HEK293T (cell line): Measurements from ENCODE around the gene ADGRG4.

Source experiments
- CTCF ChIA-PET: fragments of 350-600 bp; formaldehyde crosslinking; extraction: SDS; loops from one replicate; lab custom pipeline; 2021; ENCODE audit warnings: antibody characterized with exemption, inconsistent platforms; lab: Yijun Ruan, JAX
- POLR2A ChIA-PET: fragments of 350-600 bp; formaldehyde crosslinking; extraction: SDS; loops from one replicate; lab custom pipeline; 2020; ENCODE audit warnings: antibody characterized with exemption, inconsistent platforms; lab: Yijun Ruan, JAX
- DNase-seq: peaks from one replicate; pipeline ENCODE4 v3.0.0; 2012; ENCODE audit warnings: mixed read lengths; ENCODE audit errors: extremely low spot score
- ARNT ChIP-seq: fragments of 450-650 bp; IDR thresholded peaks from 2 replicates; pipeline ENCODE4 v1.6.1; 2017; ENCODE audit warnings: mild to moderate bottlenecking
- BHLHE40 ChIP-seq: fragments of 450-650 bp; IDR thresholded peaks from 2 replicates; pipeline ENCODE4 v1.6.1; 2016; ENCODE audit warnings: mild to moderate bottlenecking, moderate library complexity, borderline replicate concordance
- CTBP1 ChIP-seq: fragments of 450-650 bp; IDR thresholded peaks from 2 replicates; pipeline ENCODE4 v1.6.1; 2016; ENCODE audit warnings: borderline replicate concordance
- ELF4 ChIP-seq: fragments of 450-650 bp; IDR thresholded peaks from 2 replicates; pipeline ENCODE4 v1.6.1; 2017; ENCODE audit warnings: antibody characterized with exemption
- FOXA1 ChIP-seq: fragments of 450-650 bp; IDR thresholded peaks from 2 replicates; pipeline ENCODE4 v1.6.1; 2016; ENCODE audit warnings: mild to moderate bottlenecking
- FOXK2 ChIP-seq: fragments of 450-650 bp; IDR thresholded peaks from 2 replicates; pipeline ENCODE4 v1.6.1; 2016; ENCODE audit warnings: mild to moderate bottlenecking
- FOXM1 ChIP-seq: fragments of 450-650 bp; IDR thresholded peaks from 2 replicates; pipeline ENCODE4 v1.6.1; 2017; ENCODE audit warnings: mild to moderate bottlenecking, borderline replicate concordance
- HDGF ChIP-seq: fragments of 450-650 bp; IDR thresholded peaks from 2 replicates; pipeline ENCODE4 v1.6.1; 2017; ENCODE audit warnings: antibody characterized with exemption, borderline replicate concordance
- L3MBTL2 ChIP-seq: fragments of 450-650 bp; conservative IDR thresholded peaks from 2 replicates; pipeline ENCODE4 v1.6.1; 2016; ENCODE audit warnings: mild to moderate bottlenecking
- LEF1 ChIP-seq: fragments of 450-650 bp; IDR thresholded peaks from 2 replicates; pipeline ENCODE4 v1.6.1; 2017; ENCODE audit warnings: mild to moderate bottlenecking, borderline replicate concordance
- NFRKB ChIP-seq: fragments of 450-650 bp; IDR thresholded peaks from 2 replicates; pipeline ENCODE4 v1.6.1; 2016; ENCODE audit warnings: mild to moderate bottlenecking, moderate library complexity
- PKNOX1 ChIP-seq: fragments of 450-650 bp; IDR thresholded peaks from 2 replicates; pipeline ENCODE4 v1.6.1; 2016
- SP1 ChIP-seq: fragments of 450-650 bp; IDR thresholded peaks from 2 replicates; pipeline ENCODE4 v1.6.1; 2017
- SUZ12 ChIP-seq: fragments of 450-650 bp; IDR thresholded peaks from 2 replicates; pipeline ENCODE4 v1.6.1; 2016; ENCODE audit warnings: mild to moderate bottlenecking
- TARDBP ChIP-seq: fragments of 450-650 bp; IDR thresholded peaks from 2 replicates; pipeline ENCODE4 v1.6.1; 2016
- ZNF384 ChIP-seq: fragments of 450-650 bp; IDR thresholded peaks from 2 replicates; pipeline ENCODE4 v1.6.1; 2016

Gene ADGRG4

GRCh38 chrX:136303041-136303440 lies 2.3 kb downstream of the ADGRG4 start:
- ChIA-PET CTCF (interaction anchor here (0.7 kb wide), 1 partner anchor 463 kb away, joined by 3 read pairs; no protein-coding TSS in a partner anchor), POLR2A (no interaction called here)
- TF ChIP-seq FOXA1 (no peak), ARNT (no peak), BHLHE40 (no peak), HDGF (no peak), SP1 (no peak), SUZ12 (no peak), L3MBTL2 (no peak), ELF4 (no peak), ZNF384 (no peak), NFRKB (no peak), FOXM1 (no peak), LEF1 (no peak)
- no peak for DNase-seq

GRCh38 chrX:136304493-136304892 lies 3.7 kb downstream of the ADGRG4 start:
- DNase-seq: no peak
- TF ChIP-seq L3MBTL2: no peak
- no peak for TF ChIP-seq NFRKB
- TF ChIP-seq ZNF384: no peak
- TF ChIP-seq ARNT: no peak
- TF ChIP-seq CTBP1: no peak
- no peak for TF ChIP-seq TARDBP
- TF ChIP-seq HDGF: no peak
- TF ChIP-seq FOXM1: no peak
- TF ChIP-seq ELF4: no peak
- no peak for TF ChIP-seq FOXA1
- TF ChIP-seq SUZ12: no peak
- TF ChIP-seq BHLHE40: no peak
- POLR2A ChIA-PET: no interaction called here
- CTCF ChIA-PET: no interaction called here

GRCh38 chrX:136306182-136306581 lies 5.4 kb downstream of the ADGRG4 start:
- TF ChIP-seq BHLHE40 (no peak), FOXM1 (no peak), HDGF (no peak), ELF4 (no peak), FOXK2 (no peak), TARDBP (no peak), ARNT (no peak), NFRKB (no peak), LEF1 (no peak)
- ChIA-PET CTCF (no interaction called here), POLR2A (no interaction called here)
- DNase-seq: no peak

- TF ChIP-seq SP1: no peak
- no peak for TF ChIP-seq SUZ12
- no peak for TF ChIP-seq TARDBP
- no peak for TF ChIP-seq CTBP1
- TF ChIP-seq NFRKB: no peak
- no peak for TF ChIP-seq HDGF
- TF ChIP-seq ARNT: no peak
- TF ChIP-seq ELF4: no peak
- TF ChIP-seq PKNOX1: no peak
- no peak for TF ChIP-seq FOXK2
- TF ChIP-seq BHLHE40: no peak
- no peak for TF ChIP-seq L3MBTL2
- no peak for DNase-seq
- POLR2A ChIA-PET: no interaction called here
- CTCF ChIA-PET: no interaction called here
These were observed 6.7 kb downstream of the ADGRG4 start for GRCh38 chrX:136307471-136307870.

GRCh38 chrX:136310411-136310810 lies 9.6 kb downstream of the ADGRG4 start:
- DNase-seq: peak; percentile 42
- POLR2A ChIA-PET: no interaction called here
- CTCF ChIA-PET: no interaction called here
- TF ChIP-seq TARDBP: no peak
- TF ChIP-seq L3MBTL2: no peak
- TF ChIP-seq BHLHE40: no peak
- no peak for TF ChIP-seq FOXK2
- no peak for TF ChIP-seq LEF1
- TF ChIP-seq SP1: no peak
- TF ChIP-seq PKNOX1: no peak
- TF ChIP-seq ARNT: no peak
- TF ChIP-seq FOXA1: no peak
- TF ChIP-seq ELF4: no peak
- no peak for TF ChIP-seq ZNF384
- no peak for TF ChIP-seq FOXM1
- TF ChIP-seq CTBP1: no peak
- no peak for TF ChIP-seq SUZ12
- no peak for TF ChIP-seq NFRKB
- no peak for TF ChIP-seq HDGF

GRCh38 chrX:136318156-136318555 lies 17.4 kb downstream of the ADGRG4 start:
- TF ChIP-seq NFRKB: no peak
- no peak for TF ChIP-seq FOXA1
- no peak for TF ChIP-seq FOXM1
- TF ChIP-seq SP1: no peak
- no peak for TF ChIP-seq SUZ12
- TF ChIP-seq ARNT: no peak
- no peak for TF ChIP-seq HDGF
- no peak for TF ChIP-seq ZNF384
- TF ChIP-seq BHLHE40: no peak
- TF ChIP-seq ELF4: no peak
- no peak for TF ChIP-seq TARDBP
- TF ChIP-seq FOXK2: no peak
- no peak for TF ChIP-seq CTBP1
- no peak for DNase-seq
- POLR2A ChIA-PET: no interaction called here
- CTCF ChIA-PET: no interaction called here
